A172 (cell line): Measurements from ENCODE around the gene VWC2. TPM values are rescaled to one million over a fixed set of nuclear protein-coding genes. Genes with fewer than 3 reads are reported as not detected.

Experiments
- DNase-seq: peaks from one replicate; pipeline ENCODE4 v3.0.0-alpha.2; 2015; ENCODE audit warnings: low spot score
- total RNA-seq: library from RNA; depleted of rRNA; stranded (reverse); fragments of >200 nt; shearing (Covaris generic); gene quantifications from 2 replicates; pipeline ENCODE4 v1.2.3, GENCODE V29; 2014; rRNA removed

The VWC2 gene
- total RNA-seq: not detected in 2 replicates

DNA sequence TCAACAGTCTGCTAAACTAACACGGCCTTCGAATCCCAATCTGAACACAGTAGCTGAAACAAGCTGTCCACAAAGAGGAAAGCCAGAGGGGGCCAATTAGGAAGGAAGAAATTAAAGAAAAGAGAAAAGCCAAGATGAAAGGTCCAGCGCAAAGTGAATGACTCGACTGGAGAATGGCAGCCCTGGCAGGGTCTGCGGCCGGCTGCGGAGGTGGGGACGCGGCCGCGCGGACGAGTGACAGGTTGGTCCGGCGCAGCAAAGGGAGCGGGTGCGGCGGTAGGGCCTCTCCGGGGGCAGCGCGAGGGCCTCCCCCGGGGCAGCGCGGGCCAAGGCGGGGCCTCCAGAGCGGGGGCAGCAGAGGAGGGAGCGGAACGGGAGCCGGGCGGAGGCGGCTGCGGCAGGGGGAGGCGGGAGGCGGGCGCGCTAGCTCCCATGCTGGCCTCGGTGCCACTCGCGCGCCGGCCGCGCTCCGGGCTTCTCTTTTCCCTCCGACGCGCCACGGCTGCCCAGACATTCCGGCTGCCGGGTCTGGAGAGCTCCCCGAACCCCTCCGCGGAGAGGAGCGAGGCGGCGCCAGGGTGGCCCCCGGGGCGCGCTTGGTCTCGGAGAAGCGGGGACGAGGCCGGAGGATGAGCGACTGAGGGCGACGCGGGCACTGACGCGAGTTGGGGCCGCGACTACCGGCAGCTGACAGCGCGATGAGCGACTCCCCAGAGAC, at the start of gene VWC2:
Gene VWC2, plus strand, starts transcription at position 421 of the 718 bp plus-strand sequence. CDS start 1,798 bp downstream, outside the sequence.
- DNase-seq: no peak

DNA sequence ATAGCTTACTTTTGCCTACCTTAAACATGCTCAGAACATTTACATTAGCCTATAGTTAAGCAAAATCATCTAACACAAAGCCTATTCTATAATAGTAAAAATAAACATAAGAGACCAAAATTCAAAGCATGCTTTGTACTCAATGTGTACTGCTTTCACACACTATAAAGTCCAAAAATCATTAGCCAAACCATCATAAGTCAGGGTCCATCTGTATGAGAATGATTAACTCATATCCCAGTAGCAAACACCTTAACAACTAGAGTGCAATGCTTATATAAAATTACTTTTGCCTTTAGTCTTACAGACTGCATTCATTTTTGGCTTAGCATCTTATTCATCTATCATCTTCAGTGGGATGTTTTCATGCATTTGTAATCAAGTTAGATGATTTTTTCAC, 49.4 kb upstream of the VWC2 start:
- DNase-seq: no peak

DNA sequence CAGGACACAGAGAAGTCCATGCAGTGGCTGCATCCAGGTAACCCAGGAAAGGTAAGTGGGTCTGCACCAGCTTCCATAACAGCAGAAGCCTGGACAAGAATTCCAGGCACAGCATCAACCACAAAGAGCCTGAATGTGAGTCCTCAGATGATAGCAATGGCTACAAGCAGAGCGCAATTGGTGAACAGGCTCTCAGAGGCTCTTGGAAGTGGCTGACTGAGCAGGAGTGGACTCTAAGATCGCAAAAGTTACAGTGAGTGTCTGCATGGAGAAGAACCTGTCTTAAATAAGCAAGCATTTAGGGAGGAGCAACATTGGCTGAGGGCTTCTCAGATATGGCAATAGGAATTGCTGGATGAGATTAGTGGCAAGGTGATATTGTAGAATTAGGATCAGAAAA, 41.6 kb upstream of the VWC2 start:
- DNase-seq: no peak

DNA sequence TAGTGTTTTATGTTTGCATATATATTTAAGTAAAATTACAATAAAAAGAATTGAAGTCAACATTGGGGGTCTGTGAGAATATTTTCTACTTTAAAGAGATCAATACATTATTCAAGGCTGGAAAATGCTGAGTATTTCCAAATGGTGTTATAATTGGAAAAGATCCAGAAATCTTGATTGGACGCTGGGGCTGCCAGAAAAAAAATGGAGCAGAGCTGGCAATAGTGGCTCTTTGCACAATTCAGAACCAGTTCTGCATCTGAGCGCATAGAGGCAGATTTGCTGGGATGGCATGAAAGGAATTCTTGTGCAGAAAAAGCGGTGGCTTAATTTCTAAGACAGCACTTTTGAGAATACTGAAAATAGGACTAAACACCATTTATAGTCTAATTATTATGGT, 10.8 kb upstream of the VWC2 start:
- no peak for DNase-seq

DNA sequence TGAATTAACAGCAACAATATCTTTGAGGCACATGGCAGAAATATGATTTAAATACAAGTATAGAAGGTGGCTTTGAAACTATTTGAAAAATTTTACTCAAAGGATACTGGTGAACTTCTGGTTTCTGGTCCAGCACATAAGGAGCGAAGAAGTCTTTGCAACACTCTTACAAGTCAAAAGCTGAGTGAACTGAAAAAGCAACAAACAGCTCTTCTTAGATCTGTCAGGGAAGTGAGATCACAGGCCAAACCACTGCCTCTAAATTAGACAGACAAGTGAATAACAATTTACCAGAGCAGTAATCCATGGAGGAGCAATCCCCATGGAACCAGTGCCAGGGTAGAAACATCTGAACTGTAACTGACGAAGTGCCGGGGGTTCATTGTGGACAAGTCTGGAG, 9.6 kb upstream of the VWC2 start:
- DNase-seq: no peak

DNA sequence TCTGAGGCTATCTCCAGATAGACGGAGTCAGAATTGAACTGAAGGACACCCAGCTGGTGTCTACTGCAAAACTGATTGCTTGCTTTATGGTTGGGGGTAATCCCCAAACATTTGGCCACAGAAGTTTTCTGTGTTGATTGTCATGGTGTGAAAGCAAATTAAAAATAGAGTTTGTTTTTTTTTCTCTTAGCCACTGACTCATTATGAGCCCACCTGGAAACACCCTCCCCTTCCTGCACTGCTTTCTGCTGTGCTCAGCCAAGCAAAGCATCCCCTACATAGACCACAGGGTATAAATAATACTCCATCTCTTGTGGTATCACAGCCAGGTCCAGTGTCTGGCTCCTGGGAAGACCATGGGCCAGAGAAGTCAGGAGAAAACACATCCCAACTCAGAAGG, 6.5 kb upstream of the VWC2 start:
- DNase-seq: no peak

DNA sequence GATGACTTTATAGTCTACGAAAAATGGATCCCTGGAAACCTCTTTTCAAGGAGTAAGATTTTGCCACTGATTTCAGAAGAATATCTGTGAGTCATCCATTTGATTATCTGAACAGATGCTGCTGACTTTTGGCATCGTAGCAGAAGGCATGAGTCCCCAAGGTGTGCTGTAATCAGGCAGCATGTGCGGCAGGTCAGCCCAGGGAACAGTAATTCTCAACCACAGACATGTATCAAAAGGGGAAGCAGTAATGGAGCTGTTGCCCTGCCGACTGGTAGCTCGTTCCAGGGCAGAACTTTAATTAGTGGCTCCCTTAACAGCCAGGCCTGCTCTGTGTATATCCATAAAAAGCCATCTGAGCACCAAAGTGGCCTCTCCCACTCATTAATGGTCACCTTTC, 5.7 kb upstream of the VWC2 start:
- DNase-seq: no peak

DNA sequence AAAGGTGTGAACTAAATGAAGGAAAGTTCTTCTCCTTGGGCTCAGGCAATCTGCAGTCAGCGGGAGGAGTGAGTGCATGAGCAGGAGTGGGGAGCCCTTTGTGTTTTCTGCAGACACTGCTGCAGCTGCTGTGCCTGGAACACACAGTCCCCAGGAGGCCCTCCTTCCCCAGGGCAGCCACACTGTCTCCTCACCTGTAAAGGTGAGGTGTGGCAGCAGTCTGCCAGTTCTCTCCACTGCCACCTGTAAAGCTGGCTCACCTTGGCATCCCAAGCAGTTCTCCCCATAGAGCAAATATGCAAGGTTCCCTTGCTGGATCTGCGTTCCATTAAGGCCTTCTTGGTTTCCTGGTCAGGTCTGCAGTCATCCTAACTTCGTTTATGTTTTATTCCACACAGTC, 5.2 kb upstream of the VWC2 start:
- DNase-seq: no peak

DNA sequence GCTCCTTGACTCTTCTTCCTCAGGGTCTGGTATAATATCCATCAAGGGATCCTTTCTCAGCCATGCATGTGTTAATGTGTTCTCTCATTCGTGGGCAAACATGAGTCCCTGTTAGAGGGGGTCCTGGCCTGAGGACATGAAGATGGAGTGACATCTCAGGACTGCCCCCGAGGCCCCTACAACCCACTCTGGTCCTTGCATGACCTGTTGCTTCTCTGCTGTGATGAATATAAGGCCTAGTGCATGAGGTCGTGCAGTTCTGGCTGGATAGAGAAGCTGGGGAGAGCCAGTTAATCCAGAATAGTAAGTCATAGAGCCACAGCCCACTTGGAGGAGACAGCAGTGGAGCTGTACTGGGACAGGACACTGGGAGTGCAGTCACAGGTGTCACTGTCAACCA, 4.6 kb upstream of the VWC2 start:
- DNase-seq: no peak

DNA sequence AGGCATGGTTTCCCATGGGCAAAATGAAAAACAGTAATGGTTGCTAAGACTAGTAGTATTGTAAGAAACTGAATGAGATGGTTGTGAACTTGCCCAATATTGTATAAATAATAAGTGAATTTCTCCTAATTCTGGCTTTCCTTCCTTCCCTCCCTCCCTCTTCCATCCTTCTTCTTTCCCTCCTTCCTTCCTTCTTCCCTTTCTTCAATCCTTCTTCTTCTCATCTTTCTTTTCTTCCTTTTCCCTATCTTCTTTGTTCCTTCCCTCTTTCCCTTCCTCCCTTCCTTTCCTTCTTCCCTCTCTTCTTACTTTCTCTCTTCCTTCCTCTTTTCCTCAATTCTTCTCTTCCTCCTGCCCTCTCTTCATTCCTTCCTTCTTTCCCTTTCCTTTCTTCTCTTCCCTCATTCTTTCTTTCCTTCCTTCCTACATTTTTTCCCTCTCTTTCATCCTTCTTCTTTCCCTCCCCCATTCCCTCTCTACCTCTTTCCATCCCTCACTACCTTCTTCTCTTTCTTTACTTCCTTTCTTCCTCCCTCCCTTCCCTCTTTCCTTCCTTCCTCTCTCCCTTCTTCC, 4.1 kb upstream of the VWC2 start:
- no peak for DNase-seq

DNA sequence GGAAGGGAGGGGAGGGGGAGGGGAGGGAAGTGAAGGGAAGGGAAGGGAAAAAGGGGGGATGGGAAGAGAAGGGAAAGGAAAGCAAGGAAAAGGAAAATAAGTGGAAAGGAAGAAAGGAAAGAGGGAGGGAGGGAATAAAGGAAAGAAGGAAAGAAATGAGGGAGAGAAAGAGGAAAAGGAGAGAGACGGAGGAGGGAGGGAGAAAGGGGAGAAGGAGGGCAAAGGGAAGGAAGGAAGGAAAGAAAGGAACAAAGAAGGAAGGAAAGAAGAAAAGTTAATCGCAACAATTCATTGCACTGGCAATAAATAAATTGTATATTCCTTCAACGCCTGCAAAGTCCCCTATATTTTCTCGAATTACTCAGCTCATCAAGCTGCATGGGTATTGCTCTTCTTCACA, 2.6 kb upstream of the VWC2 start:
- DNase-seq: no peak

DNA sequence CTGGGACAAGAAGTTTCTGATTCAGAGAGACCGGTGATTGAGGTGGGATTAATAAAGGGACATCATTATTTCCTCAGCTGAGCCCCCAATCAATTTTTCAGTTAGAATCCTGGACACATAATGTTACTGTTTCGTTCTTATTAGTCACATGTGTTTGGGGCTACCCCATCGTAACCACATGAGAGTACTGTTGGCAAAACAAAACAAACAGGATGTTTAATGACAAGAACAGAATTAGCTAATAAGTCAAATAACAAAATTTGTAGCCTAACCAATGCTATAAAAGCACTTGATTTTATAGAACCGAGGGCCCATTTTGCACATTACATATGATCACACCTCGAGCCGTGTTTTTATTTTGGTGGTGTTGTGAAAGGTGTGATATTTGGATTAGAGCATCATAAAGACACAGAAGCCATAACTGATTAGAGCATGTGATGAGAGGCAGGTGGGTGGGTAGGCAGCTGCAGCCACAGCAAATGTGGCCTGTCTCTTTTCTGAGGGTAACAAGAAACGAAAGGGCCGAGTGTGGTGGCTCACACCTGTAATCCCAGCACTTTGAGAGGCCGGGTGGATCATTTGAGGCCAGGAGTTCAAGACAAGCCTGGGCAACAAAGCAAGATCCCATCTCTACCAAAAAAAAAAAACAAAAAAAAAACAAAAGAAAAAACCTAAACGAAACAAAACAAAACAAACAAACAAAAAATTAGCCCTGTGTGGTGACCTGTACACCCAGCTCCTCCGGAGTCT, 1.8 kb upstream of the VWC2 start:
- no peak for DNase-seq

DNA sequence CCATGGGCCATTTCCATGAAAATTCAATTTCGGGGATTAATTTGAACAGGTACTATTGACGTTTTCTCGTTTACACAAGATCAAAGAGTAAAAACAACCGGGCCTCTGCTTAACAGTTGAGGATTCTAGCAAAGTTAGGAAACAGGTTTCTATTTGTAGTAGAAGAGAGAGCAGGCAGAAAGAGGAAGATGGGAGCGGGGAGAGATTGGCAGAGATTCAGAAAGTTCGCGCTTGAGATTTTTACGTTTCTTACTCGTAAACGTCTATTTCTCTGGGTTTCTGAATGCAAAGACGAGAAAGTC, 571 bp upstream of the VWC2 start:
- DNase-seq: no peak

DNA sequence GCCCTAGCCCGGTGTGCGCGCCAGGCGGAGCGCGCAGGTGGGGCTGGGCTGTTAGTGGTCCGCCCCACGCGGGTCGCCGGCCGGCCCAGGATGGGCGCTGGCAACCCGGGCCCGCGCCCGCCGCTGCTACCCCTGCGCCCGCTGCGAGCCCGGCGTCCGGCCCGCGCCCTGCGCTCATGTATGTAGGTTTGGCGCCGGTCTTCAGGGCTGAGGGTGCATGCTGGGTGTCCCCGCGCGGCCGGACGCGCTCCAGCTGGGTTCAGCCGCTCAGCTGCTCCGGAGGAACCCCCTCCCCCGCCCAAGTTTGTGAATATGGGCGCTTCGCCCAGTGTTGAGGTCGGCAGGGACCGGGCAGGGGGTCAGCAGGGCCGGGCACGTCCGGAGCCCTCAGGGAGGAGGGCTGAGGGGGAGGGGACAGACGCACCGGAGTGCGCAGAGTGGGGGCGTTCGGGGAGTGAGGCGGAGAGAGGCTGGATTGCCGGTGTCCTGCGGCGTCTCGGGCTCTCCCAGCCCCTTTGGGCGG, 559 bp downstream of the VWC2 start:
- DNase-seq: no peak

DNA sequence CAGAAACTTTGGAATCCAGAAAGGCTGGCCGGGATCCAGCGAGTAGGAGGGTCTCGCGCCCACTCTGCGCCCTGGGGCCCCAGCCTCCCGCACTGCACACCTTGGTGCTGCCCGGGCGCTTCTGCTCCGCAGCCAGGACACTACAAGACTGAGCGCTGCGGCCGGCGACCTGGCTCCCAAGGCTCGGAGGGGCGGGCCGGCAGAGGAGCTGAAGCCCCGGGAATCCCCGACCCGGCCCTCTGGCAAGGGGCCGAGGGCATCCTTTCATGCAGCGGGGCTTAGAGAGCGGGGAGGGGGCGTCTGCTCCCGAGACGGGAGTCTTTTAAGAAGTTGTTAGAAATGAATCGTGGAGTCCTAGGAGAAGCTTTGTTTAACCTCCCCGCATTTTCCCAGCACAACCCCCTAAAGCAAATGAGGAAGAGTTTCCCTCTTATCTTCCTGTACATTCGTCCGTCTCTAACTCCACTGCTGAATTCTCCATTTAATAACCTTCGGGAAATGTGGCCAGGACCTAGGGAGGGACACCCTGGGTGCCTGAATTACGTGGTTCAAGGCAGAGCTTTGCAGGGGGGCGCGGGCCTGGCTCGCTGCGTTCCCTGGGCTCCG, 1.1 kb downstream of the VWC2 start:
- DNase-seq: no peak

DNA sequence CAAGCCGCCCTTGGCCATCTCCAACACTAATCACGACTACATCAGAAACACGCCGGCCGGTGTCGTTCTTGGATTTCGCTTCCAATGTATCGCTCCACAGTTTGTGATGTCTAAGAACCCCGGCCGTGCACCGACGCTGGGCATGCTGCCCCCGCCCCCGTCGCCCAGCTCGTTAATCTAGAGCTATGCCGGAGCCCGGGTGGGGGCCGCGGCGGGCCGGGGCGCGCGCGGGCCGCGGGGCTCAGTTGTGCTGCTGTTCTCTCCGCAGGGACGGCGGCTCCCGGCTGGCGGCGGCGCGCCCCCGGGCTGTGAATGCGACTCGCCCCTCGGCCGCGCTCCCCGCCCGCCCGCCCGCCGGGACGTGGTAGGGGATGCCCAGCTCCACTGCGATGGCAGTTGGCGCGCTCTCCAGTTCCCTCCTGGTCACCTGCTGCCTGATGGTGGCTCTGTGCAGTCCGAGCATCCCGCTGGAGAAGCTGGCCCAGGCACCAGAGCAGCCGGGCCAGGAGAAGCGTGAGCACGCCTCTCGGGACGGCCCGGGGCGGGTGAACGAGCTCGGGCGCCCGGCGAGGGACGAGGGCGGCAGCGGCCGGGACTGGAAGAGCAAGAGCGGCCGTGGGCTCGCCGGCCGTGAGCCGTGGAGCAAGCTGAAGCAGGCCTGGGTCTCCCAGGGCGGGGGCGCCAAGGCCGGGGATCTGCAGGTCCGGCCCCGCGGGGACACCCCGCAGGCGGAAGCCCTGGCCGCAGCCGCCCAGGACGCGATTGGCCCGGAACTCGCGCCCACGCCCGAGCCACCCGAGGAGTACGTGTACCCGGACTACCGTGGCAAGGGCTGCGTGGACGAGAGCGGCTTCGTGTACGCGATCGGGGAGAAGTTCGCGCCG, 1.9 kb downstream of the VWC2 start:
- DNase-seq: no peak

DNA sequence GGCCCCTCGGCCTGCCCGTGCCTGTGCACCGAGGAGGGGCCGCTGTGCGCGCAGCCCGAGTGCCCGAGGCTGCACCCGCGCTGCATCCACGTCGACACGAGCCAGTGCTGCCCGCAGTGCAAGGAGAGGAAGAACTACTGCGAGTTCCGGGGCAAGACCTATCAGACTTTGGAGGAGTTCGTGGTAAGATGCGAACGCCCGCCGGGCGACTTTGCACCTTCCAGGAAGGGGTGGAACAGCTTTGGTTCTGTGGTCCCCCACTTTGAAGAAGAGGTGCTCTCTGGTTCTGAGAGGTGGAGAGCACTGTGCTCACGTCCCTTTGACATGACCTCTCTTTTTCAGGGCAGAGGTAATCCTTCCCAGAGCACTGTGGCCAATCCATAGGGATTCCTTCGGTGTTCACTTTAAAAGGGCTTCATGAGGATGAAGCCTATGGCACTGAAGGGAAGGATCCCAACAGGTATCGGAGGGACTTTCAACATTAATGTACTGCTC, 2.6 kb downstream of the VWC2 start:
- DNase-seq: no peak

DNA sequence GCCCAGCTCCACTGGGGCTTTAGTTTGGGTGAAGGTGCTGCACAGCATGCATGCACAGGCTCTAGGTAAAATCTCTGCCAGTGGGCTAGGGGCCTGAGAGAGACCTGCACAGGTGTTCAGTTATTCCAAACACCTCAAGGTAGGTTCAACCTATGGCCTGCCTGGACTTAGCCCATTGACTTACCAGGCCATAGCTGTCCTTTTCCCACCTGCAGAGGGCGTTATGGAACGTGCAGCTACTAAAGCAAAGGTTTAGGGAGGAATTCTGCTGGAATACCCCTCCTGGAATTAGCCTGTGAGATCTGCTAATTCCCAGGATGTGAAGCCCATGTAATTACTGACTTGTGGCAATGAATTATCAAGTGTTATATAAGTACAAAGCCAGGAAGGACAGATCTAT, 3.6 kb downstream of the VWC2 start:
- no peak for DNase-seq

DNA sequence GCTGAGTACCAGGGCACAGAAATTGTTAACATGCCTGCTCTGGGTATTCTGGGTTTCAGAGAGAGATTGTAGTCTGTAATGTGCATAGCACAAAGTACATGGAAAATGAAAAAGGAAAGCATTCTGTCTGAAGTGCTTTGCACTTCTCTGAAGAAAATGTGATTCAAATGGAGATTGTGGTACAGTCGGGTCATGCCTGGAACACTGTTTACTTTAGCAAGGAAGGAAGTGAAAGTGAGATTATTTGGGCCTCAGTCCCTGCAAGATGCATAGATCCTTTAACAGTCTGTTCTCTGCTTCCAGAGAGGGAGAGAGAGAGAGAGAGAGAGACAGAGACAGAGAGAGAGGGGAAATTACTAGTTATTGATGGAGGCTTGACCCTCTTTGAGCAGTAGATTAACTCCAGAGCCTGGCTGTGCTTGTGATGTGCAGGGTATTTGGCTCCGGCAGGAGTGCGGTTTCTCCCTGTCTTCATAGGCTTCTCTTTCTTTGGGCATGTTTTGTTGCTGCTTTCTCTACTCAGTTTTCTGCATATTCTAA, 5.4 kb downstream of the VWC2 start:
- no peak for DNase-seq

DNA sequence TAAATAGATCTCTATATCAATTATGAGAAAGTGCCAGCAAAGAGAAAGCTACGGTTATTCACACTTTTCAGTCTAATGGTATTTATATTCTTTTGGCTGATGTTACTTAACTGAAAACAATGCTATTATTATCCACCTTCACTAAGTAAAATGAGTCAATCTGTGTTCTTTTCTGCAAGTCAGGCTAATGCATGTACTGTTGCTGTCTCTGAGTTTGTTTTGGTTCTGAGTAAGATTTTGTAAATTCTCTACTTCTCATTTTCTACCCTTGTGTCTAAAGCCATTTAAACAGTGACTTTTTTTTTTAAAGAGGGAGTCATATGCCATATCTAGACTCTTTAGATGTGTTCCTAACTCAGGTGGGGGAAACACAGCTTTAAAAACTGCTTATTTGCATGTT, 7.5 kb downstream of the VWC2 start:
- no peak for DNase-seq

DNA sequence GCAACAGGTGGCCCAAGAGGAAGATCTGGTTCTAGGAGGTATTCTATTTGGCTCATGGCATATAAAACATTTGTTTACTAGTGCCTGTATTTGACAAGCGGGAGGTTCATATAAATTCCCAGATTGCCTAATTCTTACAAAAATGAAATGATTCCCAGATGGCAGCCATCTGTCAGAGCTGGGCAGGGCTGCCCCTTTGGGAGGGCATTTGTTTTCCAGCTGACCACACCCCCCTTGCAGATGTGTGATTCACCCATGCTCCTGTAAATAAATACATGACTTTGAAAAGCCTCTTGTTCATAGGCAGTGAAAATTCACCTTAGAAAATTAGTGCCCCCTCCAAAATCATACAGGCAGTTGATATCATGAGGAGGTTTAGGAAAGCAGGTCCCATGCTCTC, 8.6 kb downstream of the VWC2 start:
- no peak for DNase-seq
